NCI-H345 treated with DMSO at 0.1 percent for 48 hours (cell line): ENCODE data around the gene ZBTB32.

Experiments
- DNase-seq: peaks from one replicate; lab custom pipeline; 2025; ENCODE audit not compliant: unreplicated experiment; lab: John Stamatoyannopoulos, UW

Gene ZBTB32

GRCh38 chr19:35695895-35696422 lies 8.4 kb upstream of the ZBTB32 start:
- DNase-seq = no peak

- no peak for DNase-seq
Observed at GRCh38 chr19:35696835-35697234, 7.5 kb upstream of the ZBTB32 start.

- DNase-seq = peak; percentile 100
Observed at GRCh38 chr19:35702223-35703012, 1.9 kb upstream of the ZBTB32 start.

GRCh38 chr19:35703343-35703742 lies 1.0 kb upstream of the ZBTB32 start:
- DNase-seq = no peak

GRCh38 chr19:35708391-35708790 lies 4.0 kb downstream of the ZBTB32 start:
- no peak for DNase-seq

- no peak for DNase-seq
Observed at GRCh38 chr19:35710784-35711723, 6.7 kb downstream of the ZBTB32 start.

- DNase-seq = no peak
Observed at GRCh38 chr19:35712567-35713505, 8.5 kb downstream of the ZBTB32 start.

- no peak for DNase-seq
Observed at GRCh38 chr19:35713506-35713850, 9.1 kb downstream of the ZBTB32 start.

GRCh38 chr19:35713904-35714495 lies 9.6 kb downstream of the ZBTB32 start:
- DNase-seq = no peak

- no peak for DNase-seq
Observed at GRCh38 chr19:35714601-35715354, 10.4 kb downstream of the ZBTB32 start.

GRCh38 chr19:35715355-35715809 lies 11.0 kb downstream of the ZBTB32 start:
- DNase-seq = no peak

GRCh38 chr19:35715981-35716800 lies 11.8 kb downstream of the ZBTB32 start:
- DNase-seq = no peak

GRCh38 chr19:35716801-35717664 lies 12.7 kb downstream of the ZBTB32 start:
- DNase-seq = peak; percentile 89

- peak; percentile 100 for DNase-seq
Observed at GRCh38 chr19:35717665-35718344, 13.4 kb downstream of the ZBTB32 start, which contains the start of gene KMT2B. Gene KMT2B (plus strand): TSS chr19:35718003. CDS start chr19:35718019, 16 bp downstream.

- DNase-seq = no peak
Observed at GRCh38 chr19:35718345-35719041, 14.1 kb downstream of the ZBTB32 start.

GRCh38 chr19:35719402-35720162 lies 15.2 kb downstream of the ZBTB32 start:
- DNase-seq = no peak
